ENCODE results near the gene SLC38A4.

GRCh38 chr12:46754550-46754949, 71.2 kb downstream of the SLC38A4 start:
- TF ChIP-seq CTCF (IDR thresholded peaks at IDR 0.05) (no peak), POLR2AphosphoS5 (IDR thresholded peaks at IDR 0.05) (no peak), EP300 (IDR thresholded peaks at IDR 0.05) (no peak)
